Upper lobe of left lung (tissue), 4 donors: ENCODE results near the gene MDM2.

Source experiments
- CTCF ChIP-seq, 6 experiments: fragments of 450-650 bp in 4 of 6; fragments of 200-600 bp in 2 of 6; sonication (generic) in 2 of 6; IDR thresholded peaks; one replicate each; pipeline ENCODE4 v1.5.1; 2016 to 2019; ENCODE audit warnings: antibody characterized with exemption in 6 of 6
- EP300 ChIP-seq, 4 donors: sonication (generic); formaldehyde crosslinking; IDR thresholded peaks; one replicate each; pipeline ENCODE4 v1.5.1; 2017; ENCODE audit warnings: antibody characterized with exemption in 4 of 4, control low read depth in 2 of 4
- POLR2A ChIP-seq, 4 donors: fragments of 450-650 bp; IDR thresholded peaks; one replicate each; pipeline ENCODE4 v1.5.1; 2016 to 2017; ENCODE audit warnings: antibody characterized with exemption in 4 of 4, mild to moderate bottlenecking in 2 of 4

GRCh38 chr12:68893201-68893600 is 85.2 kb downstream of the MDM2 start:
- TF ChIP-seq CTCF (IDR thresholded peaks at IDR 0.05) = no peak
- no peak for TF ChIP-seq EP300 (IDR thresholded peaks at IDR 0.05)
- TF ChIP-seq POLR2A (IDR thresholded peaks at IDR 0.05) = no peak
